Stimulated activated CD4-positive, alpha-beta T cell treated with anti-CD3 and anti-CD28 coated beads, Interleukin-1b, Interleukin-23, amount 100 ng/mL, for 1 hour (primary cell): ENCODE measurements around the gene HRG.
"Not testable (repeated sequence)": the region's sequence is repeated elsewhere in the genome, so short reads cannot be mapped to it uniquely, and the experiment has no call there.

Source experiments
- DNase-seq, 2 donors: peaks; one replicate each; pipeline ENCODE4 v3.0.0-alpha.2; 2020; ENCODE audit warnings: low read depth in 2 of 2

The HRG gene, protein sequence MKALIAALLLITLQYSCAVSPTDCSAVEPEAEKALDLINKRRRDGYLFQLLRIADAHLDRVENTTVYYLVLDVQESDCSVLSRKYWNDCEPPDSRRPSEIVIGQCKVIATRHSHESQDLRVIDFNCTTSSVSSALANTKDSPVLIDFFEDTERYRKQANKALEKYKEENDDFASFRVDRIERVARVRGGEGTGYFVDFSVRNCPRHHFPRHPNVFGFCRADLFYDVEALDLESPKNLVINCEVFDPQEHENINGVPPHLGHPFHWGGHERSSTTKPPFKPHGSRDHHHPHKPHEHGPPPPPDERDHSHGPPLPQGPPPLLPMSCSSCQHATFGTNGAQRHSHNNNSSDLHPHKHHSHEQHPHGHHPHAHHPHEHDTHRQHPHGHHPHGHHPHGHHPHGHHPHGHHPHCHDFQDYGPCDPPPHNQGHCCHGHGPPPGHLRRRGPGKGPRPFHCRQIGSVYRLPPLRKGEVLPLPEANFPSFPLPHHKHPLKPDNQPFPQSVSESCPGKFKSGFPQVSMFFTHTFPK

DNA sequence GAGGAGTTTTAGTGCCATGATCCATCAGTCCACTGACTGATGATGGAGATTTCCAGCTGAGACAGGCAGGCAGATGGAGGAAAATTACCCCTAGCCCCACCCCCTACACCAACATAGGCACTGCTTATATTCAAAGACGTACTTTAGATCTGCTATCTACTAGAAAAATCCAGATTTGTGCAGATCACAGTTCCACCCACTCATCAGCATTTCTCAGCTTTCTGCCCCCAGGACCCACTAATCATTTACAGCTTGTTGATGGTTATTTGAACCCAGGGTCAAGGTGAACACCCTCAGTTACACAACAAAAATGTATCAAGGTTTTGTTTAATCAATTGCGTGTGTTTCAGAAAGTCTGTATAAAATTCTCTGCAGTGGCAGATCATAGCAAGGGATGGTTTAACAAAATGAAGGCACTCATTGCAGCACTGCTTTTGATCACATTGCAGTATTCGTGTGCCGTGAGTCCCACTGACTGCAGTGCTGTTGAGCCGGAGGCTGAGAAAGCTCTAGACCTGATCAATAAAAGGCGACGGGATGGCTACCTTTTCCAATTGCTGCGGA lies at the start of gene HRG:
TSS of gene HRG (plus strand) at position 390 of the 564 bp plus-strand sequence. CDS start at position 408, 18 bp downstream.
- no peak for DNase-seq

GRCh38 chr3:186616299-186616617 lies 49.6 kb upstream of the HRG start:
- no peak for DNase-seq

DNA sequence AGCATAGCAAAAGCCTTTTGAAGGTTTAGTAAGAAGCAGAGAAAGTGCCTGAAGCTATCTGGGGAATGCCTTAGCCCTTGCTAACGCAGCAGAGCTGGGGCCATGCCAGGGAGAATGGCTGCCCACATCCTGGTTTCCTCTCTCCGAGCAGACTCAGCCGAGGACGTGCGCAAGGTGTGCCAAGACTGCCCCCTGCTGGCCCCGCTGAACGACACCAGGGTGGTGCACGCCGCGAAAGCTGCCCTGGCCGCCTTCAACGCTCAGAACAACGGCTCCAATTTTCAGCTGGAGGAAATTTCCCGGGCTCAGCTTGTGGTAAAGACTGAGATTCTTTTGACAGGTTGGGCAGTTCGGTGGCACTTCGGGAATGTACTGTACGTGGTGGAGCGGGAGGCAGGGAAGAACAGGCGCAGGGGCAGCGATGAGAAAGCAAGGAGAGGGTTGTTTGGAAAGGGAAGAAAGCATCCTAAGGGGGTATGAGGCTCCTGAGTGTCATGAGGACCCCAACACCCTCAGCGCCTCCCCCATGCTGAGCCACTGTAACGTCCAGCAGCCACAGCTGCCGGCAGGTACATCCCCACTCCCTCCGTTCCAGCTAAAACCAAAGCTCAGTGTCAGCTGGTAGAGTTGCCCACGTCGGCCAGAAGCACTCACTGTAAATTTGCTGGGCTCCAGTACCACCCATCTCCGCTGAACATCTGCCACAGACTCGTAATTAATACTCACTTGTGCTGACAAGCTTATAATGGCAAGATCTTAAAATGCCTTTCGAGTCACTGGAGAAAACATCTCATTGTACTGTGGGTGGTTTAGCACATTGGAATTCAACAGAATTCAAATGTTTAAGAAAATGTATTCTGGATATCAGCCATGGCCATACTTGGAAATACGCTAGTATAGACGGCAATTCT lies 48.5 kb upstream of the HRG start:
- DNase-seq: peak; percentile 68 to 74

GRCh38 chr3:186618318-186618938 lies 47.4 kb upstream of the HRG start:
- no peak for DNase-seq

- no peak for DNase-seq
Measured at GRCh38 chr3:186619787-186620212, 46.0 kb upstream of the HRG start.

DNA sequence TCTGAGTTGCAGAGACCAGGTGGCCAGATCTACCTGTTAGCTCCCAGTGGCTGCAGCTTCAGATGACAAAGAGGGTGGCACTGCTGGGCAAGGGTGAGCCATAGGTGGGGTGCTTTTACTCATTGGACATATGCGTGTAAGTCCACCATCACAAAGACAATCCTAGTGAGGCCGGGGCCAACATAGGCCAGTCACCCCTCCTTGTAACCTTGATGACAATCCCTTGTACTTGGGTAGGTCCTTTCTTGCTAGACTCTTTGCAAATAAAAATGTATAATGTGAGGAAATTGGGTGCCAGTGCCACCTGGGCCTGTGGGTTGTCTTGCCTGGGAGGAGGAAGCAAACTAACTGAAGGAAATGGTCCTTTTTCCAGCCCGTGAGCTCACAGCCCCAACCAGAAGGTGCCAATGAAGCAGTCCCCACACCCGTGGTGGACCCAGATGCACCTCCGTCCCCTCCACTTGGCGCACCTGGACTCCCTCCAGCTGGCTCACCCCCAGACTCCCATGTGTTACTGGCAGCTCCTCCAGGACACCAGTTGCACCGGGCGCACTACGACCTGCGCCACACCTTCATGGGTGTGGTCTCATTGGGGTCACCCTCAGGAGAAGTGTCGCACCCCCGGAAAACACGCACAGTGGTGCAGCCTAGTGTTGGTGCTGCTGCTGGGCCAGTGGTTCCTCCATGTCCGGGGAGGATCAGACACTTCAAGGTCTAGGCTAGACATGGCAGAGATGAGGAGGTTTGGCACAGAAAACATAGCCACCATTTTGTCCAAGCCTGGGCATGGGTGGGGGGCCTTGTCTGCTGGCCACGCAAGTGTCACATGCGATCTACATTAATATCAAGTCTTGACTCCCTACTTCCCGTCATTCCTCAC lies 45.4 kb upstream of the HRG start:
- DNase-seq: no peak

GRCh38 chr3:186621894-186622650 lies 43.7 kb upstream of the HRG start:
- no peak for DNase-seq

GRCh38 chr3:186622651-186623310 lies 43.0 kb upstream of the HRG start:
- DNase-seq: no peak

DNA sequence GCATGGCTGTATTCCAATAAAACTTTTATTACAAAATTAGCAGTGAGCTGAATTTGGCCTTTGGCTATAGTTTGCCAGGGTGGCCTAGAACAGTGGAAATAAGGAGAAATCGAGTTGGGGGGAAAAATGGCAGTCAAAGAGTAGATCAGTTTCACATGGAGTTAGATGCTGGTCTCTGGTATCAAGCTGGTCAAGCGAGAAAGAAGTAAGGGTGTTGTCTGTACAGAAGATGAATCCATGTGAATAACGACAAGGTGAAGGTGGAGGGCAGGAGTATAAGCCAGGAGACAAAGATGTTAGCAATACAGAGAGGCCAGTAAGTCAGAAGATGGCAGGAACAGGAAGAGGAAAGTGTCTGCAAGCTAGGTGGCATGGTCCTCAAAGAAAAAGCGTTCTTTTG lies 41.2 kb upstream of the HRG start:
- DNase-seq: no peak

DNA sequence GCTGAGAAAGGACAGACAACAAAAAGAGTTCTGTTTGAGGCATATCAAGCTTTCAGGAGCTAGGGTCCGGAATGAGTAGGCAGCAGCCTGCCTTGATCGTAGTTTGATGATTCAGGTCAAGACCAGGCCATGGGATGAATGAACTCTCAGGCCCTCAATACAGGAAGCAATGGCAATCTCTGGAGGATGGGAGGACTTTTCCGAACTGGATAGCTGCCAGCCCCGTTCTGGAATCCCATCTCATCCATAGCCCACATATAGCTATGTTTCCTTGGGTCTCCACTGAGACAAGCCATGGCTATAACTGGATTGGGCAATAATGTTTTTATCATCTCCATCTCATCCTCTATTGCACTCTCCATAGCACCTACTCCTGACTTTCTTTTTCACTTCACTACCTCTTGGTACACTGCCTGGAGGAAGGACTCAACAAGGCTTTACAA lies 40.2 kb upstream of the HRG start:
- no peak for DNase-seq

DNA sequence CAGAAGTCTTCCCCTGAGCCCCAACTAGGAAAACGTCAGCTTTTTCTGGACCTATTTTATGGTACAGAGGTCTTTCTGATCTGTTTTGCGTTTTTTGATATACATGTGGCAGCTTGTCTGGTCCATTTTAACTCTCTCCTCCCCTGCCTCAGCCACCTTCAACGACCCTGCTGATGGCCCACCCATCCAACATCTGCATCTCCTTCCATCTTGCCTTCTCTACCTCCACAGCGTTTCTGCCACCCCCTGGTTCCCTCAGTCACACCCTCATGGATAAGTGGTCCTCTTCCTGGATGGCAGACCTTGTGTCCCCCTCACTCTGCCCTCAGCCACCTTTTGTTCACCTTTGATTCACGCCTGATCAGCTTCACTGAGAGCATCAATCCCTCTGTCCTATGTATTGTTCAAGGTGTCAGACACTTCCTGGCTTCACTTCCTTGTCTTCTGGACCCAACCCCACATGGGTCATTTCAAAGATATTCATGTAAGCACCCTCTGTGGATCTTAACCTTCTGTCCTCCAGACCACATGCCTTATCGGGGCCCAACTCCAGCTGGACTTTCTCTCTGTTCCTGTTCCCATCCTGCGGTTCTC lies 39.5 kb upstream of the HRG start:
- DNase-seq: no peak

- DNase-seq: no peak
Measured at GRCh38 chr3:186627852-186628414, 37.9 kb upstream of the HRG start.

GRCh38 chr3:186628756-186629155 lies 37.1 kb upstream of the HRG start:
- no peak for DNase-seq

- no peak for DNase-seq
Measured at GRCh38 chr3:186630950-186631641, 34.7 kb upstream of the HRG start.

DNA sequence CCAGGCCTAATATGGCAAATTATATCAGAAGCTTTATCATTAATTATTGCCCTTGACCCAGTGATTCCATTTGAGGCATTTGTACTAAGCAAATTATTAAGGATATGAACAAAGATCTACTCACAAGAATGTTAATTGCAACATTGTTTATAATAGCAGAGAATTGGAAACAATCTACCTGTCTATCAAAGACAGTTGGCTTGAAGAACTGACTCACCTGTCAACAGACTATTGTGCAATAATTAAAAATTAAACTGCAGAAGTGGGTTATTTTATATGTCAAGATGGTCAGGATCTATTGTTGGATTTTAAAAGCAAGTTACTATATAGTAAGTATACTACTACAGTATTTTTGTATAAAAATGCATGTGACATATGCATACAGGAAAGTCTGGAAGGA lies 32.3 kb upstream of the HRG start:
- no peak for DNase-seq

GRCh38 chr3:186634207-186634606 lies 31.6 kb upstream of the HRG start:
- DNase-seq: not testable (repeated sequence)

DNA sequence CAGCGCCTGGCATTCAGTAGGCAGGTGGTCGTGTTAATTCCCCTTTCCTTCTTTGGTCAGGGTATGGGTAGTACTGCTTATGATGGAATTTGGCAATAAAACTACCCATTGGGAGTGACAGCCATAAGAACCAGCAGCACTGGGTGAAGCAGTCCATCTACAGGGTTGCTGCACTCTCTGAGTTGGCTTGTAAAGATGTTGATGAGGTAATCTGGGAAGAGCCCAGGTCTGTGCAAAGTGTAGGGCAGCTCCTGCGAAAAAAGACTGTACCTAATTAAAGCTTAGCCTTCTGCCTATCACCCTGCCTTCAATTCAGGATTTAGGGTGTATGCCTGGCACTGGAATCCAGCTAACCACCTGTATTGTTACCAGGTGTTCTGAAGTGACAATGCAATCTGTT lies 30.3 kb upstream of the HRG start:
- DNase-seq: no peak

GRCh38 chr3:186636536-186636935 lies 29.3 kb upstream of the HRG start:
- DNase-seq: no peak
